ENCODE data around the gene VPS13C.

VPS13C gene

DNA sequence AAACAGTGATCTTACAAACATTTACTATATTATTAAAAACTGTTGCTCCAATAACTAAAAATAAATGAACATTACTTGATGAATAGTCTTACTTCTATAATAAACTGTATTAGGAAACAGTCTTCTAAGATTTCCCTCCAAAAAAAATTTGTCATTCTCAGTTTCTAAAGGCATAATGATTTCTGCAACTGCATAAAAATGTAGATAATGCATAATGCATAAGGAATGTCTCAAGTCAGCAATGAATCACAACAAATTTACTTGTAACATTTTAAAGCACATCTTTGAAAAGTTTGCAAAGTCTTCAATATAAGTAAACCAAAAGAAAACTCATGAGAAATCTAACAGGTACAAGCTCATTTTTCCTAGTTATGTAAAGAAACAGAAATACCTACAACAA is 113.5 kb downstream of the VPS13C start:
- H3K4me3 ChIP-seq (ENCODE audit: low read depth, low read length): no peak overlapping the region
- no peak for TF ChIP-seq CTCF (IDR thresholded peaks at IDR 0.05; ENCODE audit: low read depth, low read length)
- in situ Hi-C loops (cut with HindIII; ENCODE audit: low sequenced_read_pairs): no loop called here
- peak; percentile 21 for DNase-seq (ENCODE audit: low read depth, low spot score)

DNA sequence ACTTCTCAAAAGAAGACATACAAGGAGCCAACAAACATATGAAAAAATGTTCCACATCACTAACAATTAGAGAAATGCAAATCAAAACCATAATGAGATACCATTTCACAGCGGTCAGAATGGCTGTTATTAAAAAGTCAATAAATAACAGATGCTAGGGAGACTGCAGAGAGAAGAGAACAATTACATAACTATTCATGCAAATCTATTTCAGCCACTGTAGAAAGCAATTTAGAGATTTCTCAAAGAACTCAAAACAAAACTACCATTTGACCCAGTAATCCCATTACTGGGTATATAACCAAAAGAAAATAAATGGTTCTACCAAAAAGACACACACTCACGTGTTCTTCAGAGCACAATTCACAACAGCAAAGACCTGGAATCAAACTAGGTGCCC is 116.3 kb downstream of the VPS13C start:
- in situ Hi-C loops (cut with HindIII; ENCODE audit: low sequenced_read_pairs): no loop called here
- no peak for DNase-seq (ENCODE audit: low read depth, low spot score)
- no peak for TF ChIP-seq CTCF (IDR thresholded peaks at IDR 0.05; ENCODE audit: low read depth, low read length)
- H3K4me3 ChIP-seq (ENCODE audit: low read depth, low read length): no peak overlapping the region

GRCh38 chr15:61938249-61938648 is 122.0 kb downstream of the VPS13C start:
- no peak for TF ChIP-seq CTCF (IDR thresholded peaks at IDR 0.05; ENCODE audit: low read depth, low read length)
- DNase-seq (ENCODE audit: low read depth, low spot score): no peak
- in situ Hi-C loops (cut with HindIII; ENCODE audit: low sequenced_read_pairs): no loop called here
- H3K4me3 ChIP-seq (ENCODE audit: low read depth, low read length): no peak overlapping the region

DNA sequence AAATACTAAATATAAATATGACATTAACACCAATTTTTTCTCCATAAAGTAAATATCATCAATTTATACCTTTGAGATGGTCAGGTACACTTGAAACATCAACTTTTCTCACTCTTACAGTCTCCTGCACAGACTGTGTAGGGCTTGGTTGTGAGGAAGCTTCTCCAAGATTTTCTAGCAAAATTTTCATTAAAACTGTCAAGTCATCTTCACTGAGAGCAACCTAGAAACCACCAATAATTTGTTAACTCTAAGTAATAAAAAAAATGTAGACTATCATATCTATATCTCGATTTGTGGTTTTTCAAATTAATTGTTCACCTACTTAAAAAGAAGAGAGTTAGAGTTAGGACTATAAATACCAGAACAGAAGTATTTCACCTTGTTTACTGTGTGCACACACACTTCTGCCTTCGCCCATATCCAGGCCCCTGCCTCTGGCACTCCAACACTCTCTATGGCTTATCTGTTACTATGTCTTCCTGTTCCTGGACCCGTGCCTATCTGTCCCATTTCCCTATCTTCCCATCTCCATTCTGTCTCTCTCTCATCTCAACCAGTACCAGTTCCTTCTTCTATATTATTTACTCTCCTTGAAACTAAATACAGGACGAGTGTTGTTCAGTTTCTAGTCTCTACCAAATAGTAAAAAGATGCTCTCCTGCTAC is 123.6 kb downstream of the VPS13C start:
- TF ChIP-seq CTCF (IDR thresholded peaks at IDR 0.05; ENCODE audit: low read depth, low read length): no peak
- in situ Hi-C loops (cut with HindIII; ENCODE audit: low sequenced_read_pairs): no loop called here
- DNase-seq (ENCODE audit: low read depth, low spot score): no peak
- no peak overlapping the region for H3K4me3 ChIP-seq (ENCODE audit: low read depth, low read length)

DNA sequence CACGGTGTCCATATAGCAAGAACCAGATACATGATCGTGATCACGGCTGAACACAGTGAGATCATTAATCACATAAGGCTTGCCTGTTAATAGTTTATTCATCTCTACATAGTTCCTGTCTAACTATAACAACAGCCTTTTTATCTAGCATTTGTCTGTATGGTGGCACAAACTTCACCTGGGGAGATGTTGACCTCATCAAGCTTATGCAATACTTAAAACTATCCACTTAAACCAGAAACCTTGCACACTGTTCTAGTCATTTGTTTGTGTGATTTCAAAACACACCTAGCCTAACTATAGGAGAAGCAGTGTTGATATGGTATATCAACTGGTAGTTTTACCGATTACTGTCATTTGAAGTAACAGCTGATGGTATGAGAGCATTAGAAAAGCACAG is 124.8 kb downstream of the VPS13C start:
- H3K4me3 ChIP-seq (ENCODE audit: low read depth, low read length): no peak overlapping the region
- in situ Hi-C loops (cut with HindIII; ENCODE audit: low sequenced_read_pairs): no loop called here
- DNase-seq (ENCODE audit: low read depth, low spot score): no peak
- no peak for TF ChIP-seq CTCF (IDR thresholded peaks at IDR 0.05; ENCODE audit: low read depth, low read length)

DNA sequence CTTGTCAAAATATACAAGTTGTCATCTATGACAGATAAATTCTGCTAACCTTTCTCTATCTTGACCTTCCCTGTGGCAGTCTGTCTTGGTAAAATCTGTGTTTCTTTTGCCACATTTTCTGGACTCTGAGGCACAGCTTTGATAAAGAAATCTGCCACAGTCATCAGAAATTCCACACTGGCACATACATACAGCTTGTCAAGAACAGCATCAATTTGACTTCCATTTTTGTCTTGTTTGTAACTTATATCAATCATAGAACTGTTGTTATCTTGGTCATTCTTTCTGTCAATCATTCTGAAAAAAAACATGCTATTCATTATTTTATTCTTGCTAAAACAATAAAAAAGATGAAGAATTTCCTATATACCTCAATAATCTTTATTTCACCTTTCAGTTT is 130.8 kb downstream of the VPS13C start:
- in situ Hi-C loops (cut with HindIII; ENCODE audit: low sequenced_read_pairs): no loop called here
- TF ChIP-seq CTCF (IDR thresholded peaks at IDR 0.05; ENCODE audit: low read depth, low read length): no peak
- no peak for DNase-seq (ENCODE audit: low read depth, low spot score)
- no peak overlapping the region for H3K4me3 ChIP-seq (ENCODE audit: low read depth, low read length)
